ENCODE measurements around the gene IFTAP. TPM values are rescaled to one million over a fixed set of nuclear protein-coding genes. Genes with fewer than 3 reads are reported as not detected.

Gene IFTAP
- polyA plus RNA-seq, 1 of the 3 experiments (the other 2 are of a cell fraction), result 21.8 TPM

GRCh38 chr11:36700246-36700645 is 105.9 kb downstream of the IFTAP start:
- 89% methylated on average over 1 of the region's 1 CpG for whole genome bisulfite sequencing (ENCODE audit: low lambda C conversion rate)
- Histone ChIP-seq H3K4me1 (ENCODE audit: control insufficient read depth in 1 of 2, insufficient read depth in 2 of 2, low read depth in 1 of 2, low read length in 1 of 2) (peaks cover 0 to 3% of the 10 kb centered on the region in 2 experiments; a peak in 2 of 4 replicates), H2AFZ (ENCODE audit: low read depth) (no peak overlapping the region), H3K27me3 (ENCODE audit: insufficient read depth) (peaks cover 5% of the 10 kb centered on the region; the same call in 1 of the 2 replicates), H3K27ac (ENCODE audit: low read depth in 2 of 2, low read length in 1 of 2) (no peak overlapping the region), H4K20me1 (ENCODE audit: insufficient read depth) (no peaks in the 10 kb centered on the region), H3F3A (replicated peaks; ENCODE audit: insufficient read depth) (no peaks in the 10 kb centered on the region), H3K4me3 (ENCODE audit: low read depth in 2 of 2, low read length in 1 of 2) (no peak overlapping the region), H3K9ac (no peak overlapping the region), H3K36me3 (replicated peaks in 1 of 2; ENCODE audit: control insufficient read depth in 1 of 2, insufficient read depth in 2 of 2, low read length in 1 of 2) (no peaks in the 10 kb centered on the region), H3K79me2 (ENCODE audit: insufficient read depth) (no peaks in the 10 kb centered on the region), H3K4me2 (no peak overlapping the region), H3K9me2 (no peaks in the 10 kb centered on the region), H3K9me3 (no peaks in the 10 kb centered on the region)
- POLR2A ChIA-PET, result no interaction called here
- no peak for DNase-seq
- TF ChIP-seq TCF12 (IDR thresholded peaks at IDR 0.05) (no peak), CTCF (IDR thresholded peaks at IDR 0.05) (no peak), JUND (IDR thresholded peaks at IDR 0.05) (no peak), MEF2A (IDR thresholded peaks at IDR 0.05; ENCODE audit: borderline replicate concordance, low read depth) (no peak), REST (IDR thresholded peaks at IDR 0.05; ENCODE audit: low read depth, low read length) (no peak), RCOR1 (IDR thresholded peaks at IDR 0.05; ENCODE audit: low read length) (no peak), FOSL2 (IDR thresholded peaks at IDR 0.05; ENCODE audit: borderline replicate concordance, low read depth) (no peak), RXRA (IDR thresholded peaks at IDR 0.05; ENCODE audit: borderline replicate concordance, low read depth) (no peak), GATA2 (CRISPR knock-in tag; IDR thresholded peaks at IDR 0.05) (no peak), SIN3A (IDR thresholded peaks at IDR 0.05; ENCODE audit: borderline replicate concordance, low read depth, low read length) (no peak), TEAD4 (IDR thresholded peaks at IDR 0.05; ENCODE audit: borderline replicate concordance, insufficient read depth) (no peak), RFX5 (IDR thresholded peaks at IDR 0.05; ENCODE audit: low read length) (no peak), IRF3 (IDR thresholded peaks at IDR 0.05; ENCODE audit: low read depth, low read length) (no peak), RAD21 (IDR thresholded peaks at IDR 0.05; ENCODE audit: low read length) (no peak)
- CTCF ChIA-PET, result interaction anchor here (3.3 to 8.0 kb wide), 4 partner anchors 9 to 136 kb away, joined by 30 to 290 read pairs (median 68); no protein-coding TSS in a partner anchor

All from SK-N-SH (cell line).